ENCODE measurements around the gene COLEC12.
A peak's percentile ranks its signal among the peaks of the same experiment; 100 is the strongest.

DNA sequence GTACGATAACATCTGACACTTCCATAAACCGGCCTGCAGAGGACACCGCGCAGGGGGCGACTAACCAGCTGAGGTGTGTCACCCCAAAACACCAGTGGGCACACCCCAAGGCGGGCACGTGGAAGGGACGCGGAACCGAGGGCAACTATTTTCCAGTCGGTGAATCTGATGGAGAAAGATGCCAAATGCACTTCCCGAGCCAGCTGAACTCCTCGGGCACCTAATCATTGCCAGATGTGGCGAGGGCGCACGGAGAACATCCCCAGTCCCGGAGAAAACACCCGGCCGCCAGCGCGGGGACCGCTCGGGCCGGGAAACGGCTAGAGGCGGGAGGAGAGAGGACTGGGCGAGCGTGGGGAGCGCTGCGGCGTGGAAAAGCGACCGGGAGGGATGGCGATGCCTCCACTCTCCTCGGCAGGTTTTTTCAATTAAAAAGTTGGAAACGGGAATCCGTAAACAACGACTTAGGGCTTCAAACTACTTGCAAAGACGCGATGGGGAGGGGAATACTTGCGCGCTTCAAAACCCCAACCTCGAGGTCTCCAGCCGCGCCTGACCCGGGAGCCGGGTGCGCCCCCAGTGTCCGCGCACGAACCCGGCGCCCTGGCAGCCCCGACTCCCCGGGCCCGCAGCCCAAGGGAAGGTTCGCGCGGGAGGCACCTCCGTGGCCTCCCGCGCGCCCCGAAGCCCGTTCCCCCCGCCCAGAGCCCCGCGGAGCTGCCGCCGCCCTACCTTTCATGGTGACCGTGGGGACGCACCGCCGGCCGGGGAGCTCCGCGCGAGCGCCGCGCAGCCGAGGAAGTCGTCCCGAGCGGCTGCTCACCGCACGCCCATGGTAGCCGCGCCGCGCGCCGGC lies 497 bp downstream of the COLEC12 start:
- TF ChIP-seq, protein P1, sequence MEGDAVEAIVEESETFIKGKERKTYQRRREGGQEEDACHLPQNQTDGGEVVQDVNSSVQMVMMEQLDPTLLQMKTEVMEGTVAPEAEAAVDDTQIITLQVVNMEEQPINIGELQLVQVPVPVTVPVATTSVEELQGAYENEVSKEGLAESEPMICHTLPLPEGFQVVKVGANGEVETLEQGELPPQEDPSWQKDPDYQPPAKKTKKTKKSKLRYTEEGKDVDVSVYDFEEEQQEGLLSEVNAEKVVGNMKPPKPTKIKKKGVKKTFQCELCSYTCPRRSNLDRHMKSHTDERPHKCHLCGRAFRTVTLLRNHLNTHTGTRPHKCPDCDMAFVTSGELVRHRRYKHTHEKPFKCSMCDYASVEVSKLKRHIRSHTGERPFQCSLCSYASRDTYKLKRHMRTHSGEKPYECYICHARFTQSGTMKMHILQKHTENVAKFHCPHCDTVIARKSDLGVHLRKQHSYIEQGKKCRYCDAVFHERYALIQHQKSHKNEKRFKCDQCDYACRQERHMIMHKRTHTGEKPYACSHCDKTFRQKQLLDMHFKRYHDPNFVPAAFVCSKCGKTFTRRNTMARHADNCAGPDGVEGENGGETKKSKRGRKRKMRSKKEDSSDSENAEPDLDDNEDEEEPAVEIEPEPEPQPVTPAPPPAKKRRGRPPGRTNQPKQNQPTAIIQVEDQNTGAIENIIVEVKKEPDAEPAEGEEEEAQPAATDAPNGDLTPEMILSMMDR (IDR thresholded peaks at IDR 0.05), result no peak
- TF ChIP-seq TCF7L2 (IDR thresholded peaks at IDR 0.05; ENCODE audit: low read depth, low read length) (0 out of 2 replicates have a peak, but pooled peaks have one; percentile 26), POLR2AphosphoS5 (IDR thresholded peaks at IDR 0.05; ENCODE audit: low read depth, low read length) (no peak), SIN3A (IDR thresholded peaks at IDR 0.05; ENCODE audit: borderline replicate concordance, insufficient read depth, low read depth, low read length) (no peak)
- TF ChIP-seq, protein P2, sequence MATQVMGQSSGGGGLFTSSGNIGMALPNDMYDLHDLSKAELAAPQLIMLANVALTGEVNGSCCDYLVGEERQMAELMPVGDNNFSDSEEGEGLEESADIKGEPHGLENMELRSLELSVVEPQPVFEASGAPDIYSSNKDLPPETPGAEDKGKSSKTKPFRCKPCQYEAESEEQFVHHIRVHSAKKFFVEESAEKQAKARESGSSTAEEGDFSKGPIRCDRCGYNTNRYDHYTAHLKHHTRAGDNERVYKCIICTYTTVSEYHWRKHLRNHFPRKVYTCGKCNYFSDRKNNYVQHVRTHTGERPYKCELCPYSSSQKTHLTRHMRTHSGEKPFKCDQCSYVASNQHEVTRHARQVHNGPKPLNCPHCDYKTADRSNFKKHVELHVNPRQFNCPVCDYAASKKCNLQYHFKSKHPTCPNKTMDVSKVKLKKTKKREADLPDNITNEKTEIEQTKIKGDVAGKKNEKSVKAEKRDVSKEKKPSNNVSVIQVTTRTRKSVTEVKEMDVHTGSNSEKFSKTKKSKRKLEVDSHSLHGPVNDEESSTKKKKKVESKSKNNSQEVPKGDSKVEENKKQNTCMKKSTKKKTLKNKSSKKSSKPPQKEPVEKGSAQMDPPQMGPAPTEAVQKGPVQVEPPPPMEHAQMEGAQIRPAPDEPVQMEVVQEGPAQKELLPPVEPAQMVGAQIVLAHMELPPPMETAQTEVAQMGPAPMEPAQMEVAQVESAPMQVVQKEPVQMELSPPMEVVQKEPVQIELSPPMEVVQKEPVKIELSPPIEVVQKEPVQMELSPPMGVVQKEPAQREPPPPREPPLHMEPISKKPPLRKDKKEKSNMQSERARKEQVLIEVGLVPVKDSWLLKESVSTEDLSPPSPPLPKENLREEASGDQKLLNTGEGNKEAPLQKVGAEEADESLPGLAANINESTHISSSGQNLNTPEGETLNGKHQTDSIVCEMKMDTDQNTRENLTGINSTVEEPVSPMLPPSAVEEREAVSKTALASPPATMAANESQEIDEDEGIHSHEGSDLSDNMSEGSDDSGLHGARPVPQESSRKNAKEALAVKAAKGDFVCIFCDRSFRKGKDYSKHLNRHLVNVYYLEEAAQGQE (IDR thresholded peaks at IDR 0.05; ENCODE audit: insufficient read depth in 1 of 2, low read depth in 2 of 2, low read length in 1 of 2), result no peak

Data from Panc1 (cell line).